ENCODE measurements around the gene MSRB3. TPM values are rescaled to one million over a fixed set of nuclear protein-coding genes. Genes with fewer than 3 reads are reported as not detected.

Gene MSRB3
- total and polyA plus RNA-seq, 4 donors = 1.0 to 5.2 (median 3.1) TPM

DNA sequence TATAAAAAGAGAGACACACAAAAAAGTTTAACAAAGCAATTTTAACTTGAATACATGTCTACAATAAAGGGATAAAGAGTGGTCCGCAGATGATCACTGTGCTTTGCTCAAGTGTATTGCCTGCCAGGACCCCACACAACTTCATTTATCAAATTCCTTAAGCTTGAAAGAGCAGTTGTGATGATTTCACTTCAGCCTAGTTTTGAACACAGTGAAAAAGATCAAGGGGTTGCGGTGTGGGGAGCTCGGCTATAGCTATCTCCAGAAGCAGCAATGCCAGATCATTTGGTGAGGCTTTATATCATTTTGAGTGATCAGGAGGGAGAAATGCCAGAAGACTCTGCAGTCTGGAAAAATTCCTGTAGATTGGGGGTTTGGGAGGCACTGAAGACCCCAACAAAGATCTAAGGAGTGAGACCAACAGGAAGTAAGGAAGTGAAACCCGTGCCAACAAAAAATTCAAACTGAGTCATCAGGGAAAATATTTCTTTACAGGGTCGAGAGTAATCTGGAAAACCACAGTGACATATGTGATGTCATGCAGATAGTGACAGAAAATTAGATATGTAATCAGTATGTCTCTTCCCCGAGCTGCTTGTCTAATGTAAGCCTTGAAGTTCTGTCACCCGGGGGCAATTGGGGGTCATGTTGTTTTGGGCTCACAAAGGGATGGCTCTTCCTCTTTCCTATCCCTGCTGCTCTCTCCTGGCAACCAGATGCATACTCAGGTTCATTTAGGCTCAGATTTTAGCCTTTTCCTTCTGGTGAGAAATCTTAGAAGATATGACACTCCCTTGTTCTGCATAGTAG, 221.8 kb downstream of the MSRB3 start:
- Histone ChIP-seq H3K9ac (ENCODE audit: low read depth in 1 of 2, low read length in 2 of 2) (no peak overlapping the region), H3K36me3 (ENCODE audit: control insufficient read depth in 4 of 4, insufficient read depth in 3 of 4, low read depth in 1 of 4, low read length in 3 of 4) (no peaks in the 10 kb centered on the region), H3K9me3 (ENCODE audit: control insufficient read depth in 4 of 4, low read length in 3 of 4) (no peaks in the 10 kb centered on the region), H3K27ac (ENCODE audit: low read depth in 1 of 2, low read length in 2 of 2) (no peak overlapping the region), H3K4me3 (ENCODE audit: low read depth in 1 of 3, low read length in 3 of 3) (no peak overlapping the region), H3K4me1 (ENCODE audit: control insufficient read depth in 4 of 4, insufficient read depth in 4 of 4, low read length in 3 of 4) (peaks cover 0 to 4% (median 2%) of the 10 kb centered on the region in 4 donors), H3K27me3 (ENCODE audit: control insufficient read depth in 4 of 4, insufficient read depth in 4 of 4, low read length in 3 of 4) (no peaks in the 10 kb centered on the region)
- TF ChIP-seq NR2F2 (IDR thresholded peaks at IDR 0.05) (no peak), TAF1 (conservative IDR thresholded peaks at IDR 0.05) (no peak), EGR1 (IDR thresholded peaks at IDR 0.05; ENCODE audit: low read depth in 2 of 2) (no peak), FOXA1 (IDR thresholded peaks at IDR 0.05) (no peak), RXRA (IDR thresholded peaks at IDR 0.05) (no peak), JUND (IDR thresholded peaks at IDR 0.05) (no peak), SP1 (IDR thresholded peaks at IDR 0.05) (no peak), HNF4G (IDR thresholded peaks at IDR 0.05) (no peak), FOXA2 (IDR thresholded peaks at IDR 0.05) (no peak), RAD21 (IDR thresholded peaks at IDR 0.05) (no peak), HNF4A (conservative IDR thresholded peaks at IDR 0.05) (no peak), YY1 (IDR thresholded peaks at IDR 0.05) (no peak)
- TF ChIP-seq, protein P1, sequence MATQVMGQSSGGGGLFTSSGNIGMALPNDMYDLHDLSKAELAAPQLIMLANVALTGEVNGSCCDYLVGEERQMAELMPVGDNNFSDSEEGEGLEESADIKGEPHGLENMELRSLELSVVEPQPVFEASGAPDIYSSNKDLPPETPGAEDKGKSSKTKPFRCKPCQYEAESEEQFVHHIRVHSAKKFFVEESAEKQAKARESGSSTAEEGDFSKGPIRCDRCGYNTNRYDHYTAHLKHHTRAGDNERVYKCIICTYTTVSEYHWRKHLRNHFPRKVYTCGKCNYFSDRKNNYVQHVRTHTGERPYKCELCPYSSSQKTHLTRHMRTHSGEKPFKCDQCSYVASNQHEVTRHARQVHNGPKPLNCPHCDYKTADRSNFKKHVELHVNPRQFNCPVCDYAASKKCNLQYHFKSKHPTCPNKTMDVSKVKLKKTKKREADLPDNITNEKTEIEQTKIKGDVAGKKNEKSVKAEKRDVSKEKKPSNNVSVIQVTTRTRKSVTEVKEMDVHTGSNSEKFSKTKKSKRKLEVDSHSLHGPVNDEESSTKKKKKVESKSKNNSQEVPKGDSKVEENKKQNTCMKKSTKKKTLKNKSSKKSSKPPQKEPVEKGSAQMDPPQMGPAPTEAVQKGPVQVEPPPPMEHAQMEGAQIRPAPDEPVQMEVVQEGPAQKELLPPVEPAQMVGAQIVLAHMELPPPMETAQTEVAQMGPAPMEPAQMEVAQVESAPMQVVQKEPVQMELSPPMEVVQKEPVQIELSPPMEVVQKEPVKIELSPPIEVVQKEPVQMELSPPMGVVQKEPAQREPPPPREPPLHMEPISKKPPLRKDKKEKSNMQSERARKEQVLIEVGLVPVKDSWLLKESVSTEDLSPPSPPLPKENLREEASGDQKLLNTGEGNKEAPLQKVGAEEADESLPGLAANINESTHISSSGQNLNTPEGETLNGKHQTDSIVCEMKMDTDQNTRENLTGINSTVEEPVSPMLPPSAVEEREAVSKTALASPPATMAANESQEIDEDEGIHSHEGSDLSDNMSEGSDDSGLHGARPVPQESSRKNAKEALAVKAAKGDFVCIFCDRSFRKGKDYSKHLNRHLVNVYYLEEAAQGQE (IDR thresholded peaks at IDR 0.05) = no peak
- TF ChIP-seq, protein P2, sequence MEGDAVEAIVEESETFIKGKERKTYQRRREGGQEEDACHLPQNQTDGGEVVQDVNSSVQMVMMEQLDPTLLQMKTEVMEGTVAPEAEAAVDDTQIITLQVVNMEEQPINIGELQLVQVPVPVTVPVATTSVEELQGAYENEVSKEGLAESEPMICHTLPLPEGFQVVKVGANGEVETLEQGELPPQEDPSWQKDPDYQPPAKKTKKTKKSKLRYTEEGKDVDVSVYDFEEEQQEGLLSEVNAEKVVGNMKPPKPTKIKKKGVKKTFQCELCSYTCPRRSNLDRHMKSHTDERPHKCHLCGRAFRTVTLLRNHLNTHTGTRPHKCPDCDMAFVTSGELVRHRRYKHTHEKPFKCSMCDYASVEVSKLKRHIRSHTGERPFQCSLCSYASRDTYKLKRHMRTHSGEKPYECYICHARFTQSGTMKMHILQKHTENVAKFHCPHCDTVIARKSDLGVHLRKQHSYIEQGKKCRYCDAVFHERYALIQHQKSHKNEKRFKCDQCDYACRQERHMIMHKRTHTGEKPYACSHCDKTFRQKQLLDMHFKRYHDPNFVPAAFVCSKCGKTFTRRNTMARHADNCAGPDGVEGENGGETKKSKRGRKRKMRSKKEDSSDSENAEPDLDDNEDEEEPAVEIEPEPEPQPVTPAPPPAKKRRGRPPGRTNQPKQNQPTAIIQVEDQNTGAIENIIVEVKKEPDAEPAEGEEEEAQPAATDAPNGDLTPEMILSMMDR (IDR thresholded peaks at IDR 0.05; ENCODE audit: low read depth, low read length, missing input control) = no peak
- TF ChIP-seq, protein P3, sequence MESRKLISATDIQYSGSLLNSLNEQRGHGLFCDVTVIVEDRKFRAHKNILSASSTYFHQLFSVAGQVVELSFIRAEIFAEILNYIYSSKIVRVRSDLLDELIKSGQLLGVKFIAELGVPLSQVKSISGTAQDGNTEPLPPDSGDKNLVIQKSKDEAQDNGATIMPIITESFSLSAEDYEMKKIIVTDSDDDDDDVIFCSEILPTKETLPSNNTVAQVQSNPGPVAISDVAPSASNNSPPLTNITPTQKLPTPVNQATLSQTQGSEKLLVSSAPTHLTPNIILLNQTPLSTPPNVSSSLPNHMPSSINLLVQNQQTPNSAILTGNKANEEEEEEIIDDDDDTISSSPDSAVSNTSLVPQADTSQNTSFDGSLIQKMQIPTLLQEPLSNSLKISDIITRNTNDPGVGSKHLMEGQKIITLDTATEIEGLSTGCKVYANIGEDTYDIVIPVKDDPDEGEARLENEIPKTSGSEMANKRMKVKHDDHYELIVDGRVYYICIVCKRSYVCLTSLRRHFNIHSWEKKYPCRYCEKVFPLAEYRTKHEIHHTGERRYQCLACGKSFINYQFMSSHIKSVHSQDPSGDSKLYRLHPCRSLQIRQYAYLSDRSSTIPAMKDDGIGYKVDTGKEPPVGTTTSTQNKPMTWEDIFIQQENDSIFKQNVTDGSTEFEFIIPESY (IDR thresholded peaks at IDR 0.05) = no peak
- TF ChIP-seq, protein P4, sequence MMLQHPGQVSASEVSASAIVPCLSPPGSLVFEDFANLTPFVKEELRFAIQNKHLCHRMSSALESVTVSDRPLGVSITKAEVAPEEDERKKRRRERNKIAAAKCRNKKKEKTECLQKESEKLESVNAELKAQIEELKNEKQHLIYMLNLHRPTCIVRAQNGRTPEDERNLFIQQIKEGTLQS (IDR thresholded peaks at IDR 0.05) = no peak
- TF ChIP-seq, protein P5, sequence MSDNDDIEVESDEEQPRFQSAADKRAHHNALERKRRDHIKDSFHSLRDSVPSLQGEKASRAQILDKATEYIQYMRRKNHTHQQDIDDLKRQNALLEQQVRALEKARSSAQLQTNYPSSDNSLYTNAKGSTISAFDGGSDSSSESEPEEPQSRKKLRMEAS (IDR thresholded peaks at IDR 0.05) = no peak
- WGBS = 74% methylated on average over 7 of the region's 7 CpGs
- no peak for DNase-seq (ENCODE audit: low spot score)

Measured in liver (tissue), 9 donors.